ENCODE results near the gene EIF4B.

- TF ChIP-seq CTCF (conservative IDR thresholded peaks at IDR 0.05; ENCODE audit: low read length) (no peak), EZH2phosphoT487 (IDR thresholded peaks at IDR 0.05; ENCODE audit: borderline replicate concordance) (no peak)
Observed at GRCh38 chr12:53074283-53074998, 68.2 kb downstream of the EIF4B start.
